Stimulated activated CD4-positive, alpha-beta T cell treated with anti-CD3 and anti-CD28 coated beads, Interleukin-1b, Interleukin-23, amount 100 ng/mL, for 48 hours (primary cell): ENCODE results near the gene SLC6A6.

ENCODE experiments used
- DNase-seq: peaks from one replicate; pipeline ENCODE4 v3.0.0-alpha.2; 2020

Gene SLC6A6

GRCh38 chr3:14372587-14372986 is 29.8 kb upstream of the SLC6A6 start:
- no peak for DNase-seq

- no peak for DNase-seq
These were observed 28.5 kb upstream of the SLC6A6 start for GRCh38 chr3:14373753-14374376.

DNA sequence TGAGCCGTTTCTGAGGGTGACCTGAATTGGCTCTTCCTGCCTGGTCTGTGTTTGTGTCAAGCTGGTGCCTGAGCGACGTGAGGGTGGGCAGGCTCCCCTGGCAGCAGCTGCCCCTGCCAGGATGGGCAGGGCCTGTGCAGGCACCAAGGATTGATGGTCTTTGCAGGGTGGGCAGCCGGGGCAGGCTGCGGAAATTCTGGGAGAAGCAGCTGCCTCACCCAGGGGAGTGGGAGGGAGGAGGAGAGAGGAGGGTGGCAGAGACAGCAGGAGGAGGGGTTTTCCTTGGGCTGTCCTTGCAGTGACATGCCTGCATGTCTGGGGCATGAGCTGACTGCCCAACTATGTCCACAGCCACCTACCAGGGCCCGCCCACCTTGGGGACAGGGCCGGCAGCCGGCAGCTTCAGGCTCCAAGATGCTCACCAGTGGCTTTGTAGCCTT is 27.9 kb upstream of the SLC6A6 start:
- DNase-seq: no peak

- no peak for DNase-seq
These were observed 27.2 kb upstream of the SLC6A6 start for GRCh38 chr3:14375192-14375591.

GRCh38 chr3:14376348-14377043 is 25.9 kb upstream of the SLC6A6 start:
- DNase-seq: no peak

DNA sequence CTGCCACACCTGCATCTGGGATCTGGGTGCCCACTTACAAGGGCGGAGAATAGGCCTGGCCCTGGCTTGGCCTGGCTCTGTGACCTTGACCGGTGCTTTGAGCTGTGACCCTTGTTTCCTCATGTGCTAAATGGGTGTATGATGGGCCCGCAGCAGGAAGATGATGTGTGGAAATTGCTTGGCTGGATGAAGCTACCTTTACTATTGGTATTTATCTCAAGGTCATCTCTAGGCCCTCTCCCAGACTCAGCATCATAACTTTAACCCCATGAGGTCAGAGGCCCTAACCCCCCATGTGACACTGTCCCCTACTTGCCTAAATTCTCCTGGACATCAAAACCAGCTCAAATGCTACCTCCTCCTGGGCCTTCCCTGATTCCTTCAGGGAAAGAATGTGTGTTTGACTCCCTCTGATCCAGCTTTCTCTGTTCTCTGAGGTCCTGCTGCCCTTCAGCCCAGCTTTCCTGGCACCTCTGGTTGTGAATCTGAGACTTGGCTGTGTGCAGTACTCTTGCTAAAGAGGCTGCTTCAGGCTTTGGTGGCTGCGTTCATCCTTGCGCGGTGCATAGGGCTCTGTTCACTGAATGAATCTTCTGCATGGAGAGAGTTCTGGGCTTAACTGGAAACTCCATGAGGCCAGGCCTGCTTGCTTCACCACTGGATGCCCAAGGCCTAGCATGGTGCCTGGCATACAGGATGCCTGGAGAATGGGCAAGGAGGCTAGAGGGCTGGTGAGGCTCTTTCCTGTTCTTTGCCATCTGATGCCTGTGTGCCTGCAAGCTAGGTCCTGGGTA is 25.2 kb upstream of the SLC6A6 start:
- no peak for DNase-seq

DNA sequence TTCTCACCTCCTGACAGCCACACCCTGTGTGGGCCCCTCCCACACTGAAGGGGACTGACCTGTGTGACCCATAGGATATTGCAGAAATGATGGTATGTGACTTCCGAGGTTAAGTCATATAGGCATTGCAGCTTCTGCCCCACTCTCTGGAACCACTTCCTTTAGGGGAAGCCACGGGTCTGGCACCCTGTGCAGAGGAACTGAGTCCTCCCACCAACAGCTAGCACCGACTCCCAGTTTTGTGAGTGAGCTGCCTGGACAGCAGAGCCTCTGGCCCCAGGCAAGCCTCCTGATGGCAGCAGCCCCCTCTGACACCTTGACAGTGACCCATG is 24.6 kb upstream of the SLC6A6 start:
- peak; percentile 35 for DNase-seq

GRCh38 chr3:14378415-14378814 is 24.0 kb upstream of the SLC6A6 start:
- DNase-seq: no peak

- DNase-seq: no peak
These were observed 22.6 kb upstream of the SLC6A6 start for GRCh38 chr3:14379843-14380242.

GRCh38 chr3:14386254-14386653 is 16.2 kb upstream of the SLC6A6 start:
- no peak for DNase-seq

DNA sequence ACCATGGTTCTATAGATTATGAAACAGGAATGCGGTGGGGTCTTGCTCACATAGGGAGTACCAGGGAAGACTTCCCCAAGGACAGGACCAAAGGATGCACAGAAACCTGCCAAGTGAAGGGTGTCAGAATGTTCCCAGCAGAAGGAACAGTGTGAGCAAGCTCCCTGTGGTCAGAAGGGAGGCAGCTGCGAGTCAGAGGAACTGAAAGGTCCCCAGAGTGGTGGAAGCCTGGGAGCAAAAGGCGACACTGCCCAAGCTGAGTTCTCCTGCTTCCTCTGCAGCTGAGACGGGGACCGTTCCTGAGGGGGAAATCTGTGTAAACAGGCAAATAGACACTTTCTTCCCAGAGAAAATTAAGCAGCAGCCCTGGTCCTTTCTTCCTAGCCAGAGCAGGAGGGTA is 14.2 kb upstream of the SLC6A6 start:
- no peak for DNase-seq

- DNase-seq: no peak
These were observed 13.2 kb upstream of the SLC6A6 start for GRCh38 chr3:14389166-14389606.

- DNase-seq: no peak
These were observed 12.7 kb upstream of the SLC6A6 start for GRCh38 chr3:14389716-14390115.

- DNase-seq: no peak
These were observed 11.4 kb upstream of the SLC6A6 start for GRCh38 chr3:14391033-14391432.

DNA sequence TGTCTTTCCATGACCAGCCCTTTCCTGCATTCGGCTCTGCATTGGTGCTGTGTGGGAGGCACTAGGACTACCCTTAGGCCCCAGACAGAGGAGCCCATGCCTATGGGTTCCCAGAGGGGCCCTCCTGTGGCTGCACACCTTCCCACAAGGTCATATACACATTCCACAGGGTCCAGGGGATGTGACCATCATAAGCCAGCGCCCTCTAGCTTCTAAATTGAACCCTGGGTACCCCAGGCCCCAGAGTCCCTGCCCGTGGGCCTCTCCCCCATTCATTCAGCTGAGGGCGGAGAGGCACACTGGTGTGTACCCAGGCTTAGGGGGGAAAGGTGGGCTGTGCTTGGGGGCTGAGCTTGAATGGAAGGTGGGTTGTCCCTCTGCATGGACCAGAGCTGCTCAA is 10.2 kb upstream of the SLC6A6 start:
- no peak for DNase-seq

DNA sequence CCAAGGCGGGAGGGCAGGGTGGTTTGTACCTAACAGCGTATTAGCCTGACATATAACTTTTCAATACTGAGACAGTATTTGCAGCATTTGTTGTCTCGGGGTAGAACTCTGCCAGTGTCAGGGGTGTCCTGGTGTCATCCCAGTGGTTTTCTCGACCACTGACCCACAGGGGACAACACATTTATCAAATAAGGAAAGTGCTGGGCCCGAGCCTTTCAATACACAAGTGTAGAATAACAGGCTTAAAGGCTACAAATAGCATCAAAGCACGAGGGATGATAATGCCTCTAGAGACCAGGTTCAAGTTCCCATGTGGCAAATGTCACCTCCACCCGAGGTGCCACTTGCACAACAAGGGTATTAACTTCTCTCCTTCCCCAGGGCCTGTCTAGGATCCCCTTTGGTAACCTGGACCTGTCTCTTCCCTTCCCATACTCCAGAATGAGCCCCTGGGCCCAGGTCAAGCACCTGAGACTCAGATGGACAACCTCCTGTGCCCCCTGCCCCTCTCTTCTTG is 9.5 kb upstream of the SLC6A6 start:
- no peak for DNase-seq

DNA sequence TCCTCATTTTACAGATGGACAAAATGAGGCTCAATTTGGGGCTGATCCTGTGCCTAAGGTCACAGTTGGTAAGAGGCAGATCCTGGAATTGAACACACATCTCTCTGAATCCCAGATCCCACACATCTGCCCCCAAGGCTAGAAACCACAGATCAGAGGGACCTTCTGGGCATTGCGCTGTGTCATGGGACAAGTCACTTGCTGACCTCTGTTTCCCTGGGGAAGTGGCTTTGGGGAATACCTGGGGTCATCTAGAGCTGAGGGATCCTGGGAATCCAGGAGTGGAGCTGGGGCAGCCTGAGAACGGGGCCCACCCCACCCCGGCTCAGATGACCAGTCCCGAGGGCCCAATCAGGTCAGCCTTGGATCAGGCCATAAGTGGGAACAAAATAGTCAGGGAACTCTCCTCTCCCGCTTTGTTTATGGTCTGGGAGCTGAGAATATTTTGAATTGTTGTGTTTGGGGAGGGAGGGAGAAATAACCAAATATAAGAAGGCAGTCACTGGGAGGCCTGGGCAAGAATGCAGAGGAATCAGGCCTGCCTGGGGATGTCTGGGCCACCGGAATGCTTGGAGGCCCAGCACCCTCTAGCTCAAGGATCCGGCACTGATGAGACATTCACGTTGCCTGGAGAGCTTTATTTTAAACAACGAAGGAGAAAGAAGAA is 8.8 kb upstream of the SLC6A6 start:
- DNase-seq: no peak

GRCh38 chr3:14396031-14396692 is 6.2 kb upstream of the SLC6A6 start:
- DNase-seq: no peak

DNA sequence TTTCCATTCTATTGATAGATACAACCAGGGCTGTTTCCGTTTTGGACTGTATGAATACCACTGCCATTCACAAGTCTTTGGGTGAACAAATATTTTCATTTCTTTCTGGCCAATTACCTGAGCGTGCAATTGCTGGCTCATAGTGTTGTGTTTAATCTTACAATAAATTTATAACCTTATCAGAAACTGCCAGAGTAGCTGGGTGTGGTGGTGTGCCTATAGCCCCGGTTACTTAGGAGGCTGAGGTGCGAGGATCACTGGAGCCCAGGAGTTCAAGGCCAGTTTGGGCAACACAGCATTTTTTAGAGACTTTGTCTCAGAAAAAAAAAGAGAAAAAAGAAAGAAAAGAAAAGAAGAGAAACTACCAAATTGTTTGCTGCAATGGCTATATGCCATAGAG is 5.4 kb upstream of the SLC6A6 start:
- DNase-seq: no peak

DNA sequence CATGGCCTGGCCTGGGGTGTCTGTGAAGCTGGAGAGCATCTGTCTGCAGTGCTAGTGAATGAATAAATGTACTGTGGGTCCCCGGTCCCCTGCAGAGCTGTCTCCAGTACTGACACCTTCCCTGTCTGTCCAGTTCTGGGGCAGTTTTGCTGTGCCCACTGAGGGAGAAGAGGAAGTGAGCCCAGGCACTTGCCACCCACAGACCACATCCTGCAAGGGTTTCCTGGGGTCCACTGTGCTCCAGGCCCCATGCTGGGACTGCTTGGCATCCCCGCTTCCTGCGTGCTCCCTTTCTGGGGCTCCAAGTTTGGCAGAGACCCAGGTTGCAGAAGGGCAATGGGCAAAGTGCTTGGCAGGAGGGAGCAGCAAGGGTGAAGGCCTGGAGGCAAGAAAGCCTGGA is 4.9 kb upstream of the SLC6A6 start:
- no peak for DNase-seq

GRCh38 chr3:14397940-14398796 is 4.2 kb upstream of the SLC6A6 start:
- DNase-seq: no peak

- DNase-seq: no peak
These were observed 3.7 kb upstream of the SLC6A6 start for GRCh38 chr3:14398797-14399106.
